Aorta (tissue), 5 donors: ENCODE results near the gene SOS2. TPM values are rescaled to one million over a fixed set of nuclear protein-coding genes. Genes with fewer than 3 reads are reported as not detected.

Experiments used
- ATAC-seq: fragments of 200-7000 bp; cut with Tn5 transposase; one replicate; pipeline ENCODE4 v1.9.1; 2022; ENCODE audit warnings: moderate library complexity; ENCODE audit not compliant: low FRiP score
- DNase-seq, 2 donors: peaks; one replicate each; pipeline ENCODE4 v3.0.0-alpha.2; 2020
- H3K27ac ChIP-seq, 2 donors: one replicate each; pipeline ENCODE4 v1.5.1; 2013; ENCODE audit warnings: low read length in 2 of 2, mild to moderate bottlenecking in 2 of 2, moderate library complexity in 2 of 2, control low read depth in 1 of 2, inconsistent platforms in 1 of 2, low read depth in 1 of 2
- H3K27me3 ChIP-seq, 2 donors: one replicate each; pipeline ENCODE4 v1.6.1; 2013; ENCODE audit warnings: control low read depth in 1 of 2, low read length in 1 of 2, mild to moderate bottlenecking in 1 of 2, moderate library complexity in 1 of 2; ENCODE audit not compliant: insufficient read depth in 2 of 2, control insufficient read depth in 1 of 2
- H3K36me3 ChIP-seq, 2 donors: one replicate each; pipeline ENCODE4 v1.6.1; 2013; ENCODE audit warnings: control low read depth in 1 of 2, low read length in 1 of 2, mild to moderate bottlenecking in 1 of 2; ENCODE audit not compliant: insufficient read depth in 2 of 2, control insufficient read depth in 1 of 2
- H3K4me1 ChIP-seq, 2 donors: one replicate each; pipeline ENCODE4 v1.6.1; 2013; ENCODE audit warnings: low read length in 2 of 2, control low read depth in 1 of 2, mild to moderate bottlenecking in 1 of 2, moderate library complexity in 1 of 2; ENCODE audit not compliant: insufficient read depth in 2 of 2, control insufficient read depth in 1 of 2
- H3K4me3 ChIP-seq, 2 donors: one replicate each; pipeline ENCODE4 v1.5.1; 2013; ENCODE audit warnings: low read length in 2 of 2, control low read depth in 1 of 2, mild to moderate bottlenecking in 1 of 2
- H3K9me3 ChIP-seq: one replicate; pipeline ENCODE4 v1.6.1; 2013; ENCODE audit warnings: mild to moderate bottlenecking, low read length; ENCODE audit not compliant: control insufficient read depth
- WGBS, 2 donors: extraction: QIAGEN DNeasy Blood & Tissue Kit; methylation state at CpG; one replicate each; pipeline ENCODE4 v1.1.7; 2013; 5-methylcytosine and 5-hydroxymethylcytosine counted together
- intact Hi-C, 2 donors: fragments of 100-400 bp; cut with DNase I; formaldehyde crosslinking; loops; one replicate each; pipeline versions ENCODE4 v1.14.2 to v1.15.0; 2022
- polyA plus RNA-seq, 2 donors: library from polyadenylated mRNA; stranded (reverse); fragments of 200-250 nt; gene quantifications; one replicate each; pipeline ENCODE4 v1.2.3, GENCODE V29; 2013
- total RNA-seq, 2 donors: library from RNA; stranded (reverse); fragmentation: NEBNext Ultra II Directional; extraction: Animal tissue kit (Norgen Biotek cat#: 25700); gene quantifications; one replicate each; pipeline ENCODE4 v1.2.1, GENCODE V29; 2021
- donor health status: healthy with polysubstance abuse.
- donor health status: Bipolar disorder and iron deficiency.
- donor health status: DM: no; HTN: no; CAD: no.
- donor health status: DM: no; HTN: no; CAD: no.
- donor health status: DM: yes; HTN: yes; CAD: no.

Gene SOS2
- total and polyA plus RNA-seq, 4 donors: 11.7 to 41.7 (median 25.9) TPM

DNA sequence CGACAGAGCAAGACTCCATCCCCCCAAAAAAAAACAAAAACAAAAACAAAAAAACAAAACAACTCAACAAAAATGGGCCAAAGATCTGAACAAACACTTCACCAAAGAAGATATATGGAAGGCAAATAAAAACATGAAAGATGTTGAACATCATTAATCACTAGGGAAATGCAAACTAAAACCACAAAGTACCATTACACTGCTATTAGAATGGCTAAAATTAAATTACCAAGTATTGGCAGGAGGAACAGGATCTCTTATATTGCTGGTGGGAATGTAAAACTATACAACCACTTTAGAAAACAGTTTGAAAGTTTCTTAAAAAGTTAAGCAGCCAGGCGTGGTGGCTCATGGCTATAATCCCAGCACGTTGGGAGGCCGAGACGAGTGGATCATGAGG lies 12.9 kb downstream of the SOS2 start:
- H3K4me3 ChIP-seq: no peak overlapping the region
- no peaks in the 10 kb centered on the region for H3K4me1 ChIP-seq
- no peaks in the 10 kb centered on the region for H3K36me3 ChIP-seq
- 89 to 92% methylated on average over 5 of the region's 5 CpGs for WGBS, 2 donors
- H3K27ac ChIP-seq: no peak overlapping the region
- DNase-seq: no peak
- H3K27me3 ChIP-seq: no peaks in the 10 kb centered on the region
- intact Hi-C loops: no loop called here
- no peak for ATAC-seq
- H3K9me3 ChIP-seq: no peaks in the 10 kb centered on the region

DNA sequence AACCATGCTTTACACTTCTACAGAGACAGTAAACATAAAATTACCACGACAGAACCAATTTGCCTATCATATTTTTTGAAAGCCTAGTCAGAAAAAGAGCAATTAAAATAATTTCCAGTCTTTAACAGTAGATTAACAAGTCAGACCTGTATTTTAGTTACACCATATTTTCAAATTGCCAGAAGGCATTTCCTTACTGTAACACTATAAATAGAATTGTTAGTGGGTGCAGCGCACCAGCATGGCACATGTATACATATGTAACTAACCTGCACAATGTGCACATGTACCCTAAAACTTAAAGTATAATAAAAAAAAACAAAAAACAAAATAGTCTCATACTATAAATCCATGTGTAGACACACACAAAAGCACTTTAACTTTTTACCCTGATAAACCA lies 16.0 kb downstream of the SOS2 start:
- Histone ChIP-seq H3K36me3 (no peaks in the 10 kb centered on the region), H3K4me3 (no peak overlapping the region), H3K27me3 (no peaks in the 10 kb centered on the region), H3K27ac (no peak overlapping the region), H3K4me1 (no peaks in the 10 kb centered on the region), H3K9me3 (no peaks in the 10 kb centered on the region)
- ATAC-seq: no peak
- 60 to 63% methylated on average over 2 of the region's 2 CpGs for WGBS, 2 donors
- no peak for DNase-seq
- intact Hi-C loops: no loop called here

DNA sequence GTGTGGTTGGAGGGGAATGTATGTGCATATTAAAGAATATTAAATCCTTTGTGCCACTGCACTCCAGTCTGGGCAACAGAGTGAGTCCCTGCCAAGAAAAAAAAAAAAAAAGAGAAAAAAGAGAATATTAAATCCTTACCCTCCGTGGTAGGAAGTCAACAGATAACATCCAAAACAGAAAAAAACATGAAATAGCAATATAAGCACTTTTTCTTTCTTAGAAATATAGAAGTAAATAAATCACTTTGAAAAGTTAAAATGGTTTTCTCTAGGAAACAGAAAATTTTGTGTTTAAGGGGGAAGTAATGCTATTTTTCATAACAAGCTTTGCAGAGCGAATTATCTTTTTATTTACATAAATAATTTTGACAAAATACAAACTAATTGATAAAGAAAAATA lies 17.6 kb downstream of the SOS2 start:
- Histone ChIP-seq H3K4me1 (peaks cover 0 to 1% of the 10 kb centered on the region in 2 donors), H3K27me3 (no peaks in the 10 kb centered on the region), H3K36me3 (no peaks in the 10 kb centered on the region), H3K27ac (no peak overlapping the region), H3K4me3 (no peak overlapping the region), H3K9me3 (no peaks in the 10 kb centered on the region)
- intact Hi-C loops: no loop called here
- WGBS, 2 donors: 55 to 59% methylated on average over 2 of the region's 2 CpGs
- no peak for DNase-seq
- ATAC-seq: no peak

DNA sequence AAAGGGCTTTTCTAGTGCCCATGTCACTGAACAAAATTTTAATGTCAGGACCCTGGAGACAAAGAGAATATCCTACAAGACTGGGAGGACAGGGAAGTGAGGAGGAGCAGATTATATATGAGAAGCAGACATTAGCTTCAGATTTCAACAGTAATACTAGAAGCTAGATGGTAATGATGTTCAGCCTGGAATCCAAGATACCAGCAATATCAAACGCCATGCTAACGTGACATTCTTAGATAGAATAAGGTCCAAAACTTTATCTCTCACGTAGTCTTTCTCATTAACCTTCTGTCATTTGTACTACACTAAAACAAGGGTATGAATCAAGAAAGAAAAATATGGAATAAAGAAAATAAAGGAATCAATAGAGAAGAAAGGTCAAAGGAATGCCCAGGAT lies 18.7 kb downstream of the SOS2 start:
- WGBS, 2 donors: 42 to 48% methylated on average over 3 of the region's 3 CpGs
- Histone ChIP-seq H3K27ac (no peak overlapping the region), H3K27me3 (no peaks in the 10 kb centered on the region), H3K36me3 (no peaks in the 10 kb centered on the region), H3K4me3 (no peak overlapping the region), H3K4me1 (peaks cover 0 to 1% of the 10 kb centered on the region in 2 donors), H3K9me3 (no peaks in the 10 kb centered on the region)
- ATAC-seq: no peak
- intact Hi-C loops: no loop called here
- DNase-seq: no peak

DNA sequence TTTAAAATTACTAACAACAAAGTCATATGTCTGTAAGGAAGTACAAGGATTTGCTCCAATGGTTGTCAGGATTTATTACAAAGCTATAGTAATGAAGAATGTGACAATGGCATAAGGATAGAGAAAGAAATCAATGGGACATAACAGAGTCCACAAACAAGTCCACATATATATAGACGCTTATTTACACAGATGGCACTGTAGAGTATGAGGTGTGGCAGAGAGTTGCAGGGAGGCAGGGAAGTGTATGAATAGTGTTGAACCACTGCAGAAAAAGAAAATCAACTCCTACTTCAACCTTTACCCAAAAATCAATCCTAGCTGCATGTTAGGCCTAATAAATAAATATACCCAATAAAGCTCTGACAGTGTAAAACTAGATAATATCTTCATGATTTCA lies 21.3 kb downstream of the SOS2 start:
- no peak for ATAC-seq

DNA sequence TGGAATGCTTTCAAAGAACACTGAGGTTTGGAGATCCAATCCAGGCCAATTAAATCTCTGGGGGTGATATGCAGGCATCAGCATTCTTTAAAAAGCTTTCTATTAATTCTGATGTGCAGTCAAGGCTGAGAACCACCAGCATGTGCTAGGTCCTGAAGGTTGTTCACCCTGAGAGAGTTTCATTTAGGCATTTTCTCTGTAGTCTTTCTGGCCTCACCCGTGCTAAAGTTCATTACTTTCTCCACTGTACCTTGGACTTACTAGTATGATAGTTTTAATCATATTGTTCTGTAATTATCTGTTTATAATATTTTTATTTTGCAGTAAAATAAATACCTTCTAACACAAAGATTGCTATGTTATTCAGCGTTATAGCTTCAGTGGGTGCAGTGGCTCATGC lies 32.9 kb downstream of the SOS2 start:
- Histone ChIP-seq H3K27me3 (no peaks in the 10 kb centered on the region), H3K36me3 (peaks cover 0 to 5% of the 10 kb centered on the region in 2 donors), H3K9me3 (no peaks in the 10 kb centered on the region), H3K4me1 (no peaks in the 10 kb centered on the region), H3K27ac (no peak overlapping the region), H3K4me3 (no peak overlapping the region)
- no peak for ATAC-seq
- intact Hi-C loops: no loop called here
- DNase-seq: no peak
- WGBS, 2 donors: 95 to 96% methylated on average over 2 of the region's 2 CpGs

More for the DNA sequence above, 21.3 kb downstream of the SOS2 start:
- intact Hi-C loops: no loop called here
- H3K9me3 ChIP-seq: no peaks in the 10 kb centered on the region
- no peaks in the 10 kb centered on the region for H3K36me3 ChIP-seq
- H3K27ac ChIP-seq: no peak overlapping the region
- DNase-seq: no peak
- 82 to 86% methylated on average over 1 of the region's 1 CpG for WGBS, 2 donors
- no peaks in the 10 kb centered on the region for H3K27me3 ChIP-seq
- H3K4me1 ChIP-seq: peaks cover 0 to 1% of the 10 kb centered on the region in 2 donors
- no peak overlapping the region for H3K4me3 ChIP-seq

DNA sequence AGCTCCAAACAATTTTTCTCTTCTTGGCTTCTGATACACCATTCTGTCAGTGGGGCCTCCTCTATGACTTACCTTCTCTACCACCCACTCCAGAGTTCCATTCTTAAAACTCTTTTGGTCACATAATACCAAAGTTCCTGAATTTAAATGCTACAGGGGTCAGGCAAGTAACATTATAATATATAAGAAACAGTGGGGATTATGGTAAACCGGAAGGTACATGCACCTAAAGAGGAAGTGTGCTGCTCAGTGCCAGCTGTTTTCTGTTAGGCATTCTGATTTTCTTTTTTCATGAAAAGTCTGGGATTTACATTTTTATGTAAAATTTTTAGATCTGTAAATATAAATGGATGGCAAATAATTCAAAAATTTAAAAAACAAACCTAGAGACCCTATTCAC lies 39.9 kb downstream of the SOS2 start:
- Histone ChIP-seq H3K27ac (no peak overlapping the region), H3K9me3 (no peaks in the 10 kb centered on the region), H3K4me1 (no peaks in the 10 kb centered on the region), H3K4me3 (no peak overlapping the region), H3K36me3 (peaks cover 0 to 3% of the 10 kb centered on the region in 2 donors), H3K27me3 (no peaks in the 10 kb centered on the region)
- 86 to 90% methylated on average over 1 of the region's 1 CpG for WGBS, 2 donors
- no peak for ATAC-seq
- intact Hi-C loops: no loop called here
- DNase-seq: no peak

DNA sequence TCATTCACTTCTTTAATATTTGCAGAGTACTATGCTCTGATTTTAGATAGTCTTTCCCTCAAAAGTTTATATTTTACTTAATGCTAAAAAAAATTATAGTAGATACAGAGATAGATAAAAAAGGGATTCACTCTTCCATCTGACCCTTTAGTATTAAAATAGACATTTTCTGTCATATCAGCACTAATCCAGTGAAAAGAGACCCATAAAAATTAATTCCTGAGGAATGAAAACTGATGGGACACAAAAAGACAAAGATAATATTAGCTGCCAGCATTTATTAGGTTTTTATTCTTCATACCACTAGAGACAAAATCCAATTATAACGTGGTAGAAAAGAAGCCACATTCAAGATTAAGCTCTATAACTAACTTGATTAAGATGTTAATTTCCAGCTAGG lies 45.3 kb downstream of the SOS2 start:
- DNase-seq: no peak
- Histone ChIP-seq H3K36me3 (no peaks in the 10 kb centered on the region), H3K4me3 (no peak overlapping the region), H3K9me3 (no peaks in the 10 kb centered on the region), H3K27ac (no peak overlapping the region), H3K27me3 (no peaks in the 10 kb centered on the region), H3K4me1 (no peaks in the 10 kb centered on the region)
- no peak for ATAC-seq
- intact Hi-C loops: no loop called here
- WGBS, 2 donors: 85 to 92% methylated on average over 1 of the region's 1 CpG

DNA sequence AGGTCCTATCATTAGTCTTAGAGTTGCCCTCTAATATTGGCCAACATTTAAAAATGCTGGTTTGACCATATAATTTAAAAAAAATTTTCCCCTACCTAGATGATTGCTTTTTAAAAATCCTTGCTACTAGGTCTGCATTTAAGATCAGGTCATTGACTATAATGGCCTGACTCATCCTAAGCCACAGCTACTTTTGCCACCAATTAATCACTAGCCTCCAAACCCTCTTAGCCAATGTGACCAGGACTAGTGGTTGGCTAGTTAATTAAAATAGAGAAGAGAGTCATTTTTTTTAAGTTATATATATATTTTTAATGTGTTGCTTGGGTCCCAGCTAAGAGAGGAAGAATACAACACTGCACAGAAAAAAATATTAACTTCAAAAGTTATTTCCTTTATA lies 57.5 kb downstream of the SOS2 start:
- ATAC-seq: no peak
- no peaks in the 10 kb centered on the region for H3K27me3 ChIP-seq
- no peak for DNase-seq
- no peaks in the 10 kb centered on the region for H3K9me3 ChIP-seq
- H3K27ac ChIP-seq: no peak overlapping the region
- peaks cover 0 to 1% of the 10 kb centered on the region in 2 donors for H3K36me3 ChIP-seq
- H3K4me1 ChIP-seq: no peaks in the 10 kb centered on the region
- no peak overlapping the region for H3K4me3 ChIP-seq
- intact Hi-C loops: no loop called here
